Activated CD4-positive, alpha-beta T cell treated with anti-CD3 and anti-CD28 coated beads, Interleukin-2, amount 50 U/mL, for 16 hours (primary cell): ENCODE results near the gene GAB1.

Source experiments
- DNase-seq: peaks from one replicate; pipeline ENCODE4 v3.0.0-alpha.2; 2020

Gene GAB1

DNA sequence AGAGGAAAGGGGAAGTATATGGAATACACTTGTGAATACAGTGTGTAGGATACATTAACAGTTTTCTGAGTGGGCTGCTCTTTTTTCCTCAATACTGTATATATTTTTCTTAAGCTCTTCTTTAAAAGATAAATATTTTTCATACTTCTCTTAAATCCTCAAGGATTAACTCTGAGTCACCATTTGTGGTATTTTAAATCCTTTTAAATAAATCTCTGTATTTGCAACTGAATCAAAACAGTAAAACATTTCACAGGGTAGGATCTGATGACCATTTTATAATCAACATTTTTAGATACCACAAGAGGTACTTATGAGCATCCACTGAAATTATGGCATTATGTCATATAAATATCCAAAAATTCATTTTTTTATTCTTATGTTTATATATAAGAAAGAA lies 87.6 kb downstream of the GAB1 start:
- no peak for DNase-seq

DNA sequence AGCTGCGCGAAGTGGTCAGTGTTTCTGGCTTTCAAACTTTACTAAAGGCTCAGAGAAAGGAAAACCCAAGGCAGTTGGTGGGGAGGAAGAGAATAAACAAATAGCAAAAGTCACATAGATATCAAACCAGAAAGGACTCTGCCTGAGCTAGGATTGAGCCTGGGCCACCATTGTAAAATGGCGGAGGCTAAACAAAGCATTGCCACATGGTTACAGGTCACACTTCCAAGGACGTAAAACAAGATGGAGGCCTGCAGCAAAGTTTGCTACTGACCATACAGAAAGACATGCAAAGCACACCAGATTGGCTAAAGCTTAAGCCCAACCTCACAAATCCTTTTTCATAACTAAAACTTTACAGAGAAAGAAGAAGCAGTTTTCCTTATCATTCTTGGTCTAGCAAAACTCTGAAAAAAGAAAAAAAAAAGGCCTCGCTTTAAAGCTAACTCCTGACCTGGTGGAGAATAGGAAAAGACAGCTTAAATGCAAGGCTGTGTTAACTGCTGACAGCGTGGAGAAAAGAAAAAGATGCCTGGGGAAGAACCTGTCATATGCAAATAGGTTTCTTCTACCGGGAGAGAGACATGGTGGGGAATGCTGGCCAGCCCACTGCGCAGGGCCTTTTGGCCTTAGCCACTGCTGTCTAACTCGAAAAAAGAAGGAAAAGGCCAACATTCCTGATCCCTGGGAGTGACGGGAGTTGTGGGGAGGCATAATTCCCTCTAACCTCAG lies 95.0 kb downstream of the GAB1 start:
- DNase-seq, result no peak

DNA sequence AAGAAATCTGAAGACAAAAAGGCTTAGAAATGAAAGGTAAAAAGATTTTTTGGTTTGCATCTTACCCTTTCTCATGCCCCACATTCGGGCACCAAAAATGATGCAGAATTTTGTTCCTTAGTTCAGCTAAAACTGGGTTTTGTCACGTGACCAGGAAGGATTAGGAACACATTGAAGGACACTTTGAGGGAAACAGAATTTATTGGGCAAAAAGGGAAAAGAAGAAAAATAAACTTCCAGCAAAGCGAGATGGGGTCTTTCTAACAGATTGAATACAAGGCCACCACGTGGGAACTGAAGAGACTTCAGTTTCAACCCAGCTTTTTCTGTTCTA lies 95.5 kb downstream of the GAB1 start:
- no peak for DNase-seq

DNA sequence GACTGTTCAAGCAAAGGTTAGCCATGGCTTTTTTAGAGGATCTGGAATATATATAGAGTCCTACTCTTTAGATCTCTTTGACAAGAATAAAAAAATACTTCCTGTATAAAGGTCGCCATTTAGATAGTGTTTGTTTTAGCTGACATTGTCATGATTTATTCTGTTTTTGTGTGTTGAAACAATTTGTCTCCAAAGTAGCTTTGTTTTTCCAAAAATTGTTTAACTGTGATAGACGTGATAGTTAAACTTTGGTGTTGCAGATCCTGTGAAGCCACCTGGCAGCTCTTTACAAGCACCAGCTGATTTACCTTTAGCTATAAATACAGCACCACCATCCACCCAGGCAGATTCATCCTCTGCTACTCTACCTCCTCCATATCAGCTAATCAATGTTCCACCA lies 96.6 kb downstream of the GAB1 start:
- DNase-seq, result no peak

DNA sequence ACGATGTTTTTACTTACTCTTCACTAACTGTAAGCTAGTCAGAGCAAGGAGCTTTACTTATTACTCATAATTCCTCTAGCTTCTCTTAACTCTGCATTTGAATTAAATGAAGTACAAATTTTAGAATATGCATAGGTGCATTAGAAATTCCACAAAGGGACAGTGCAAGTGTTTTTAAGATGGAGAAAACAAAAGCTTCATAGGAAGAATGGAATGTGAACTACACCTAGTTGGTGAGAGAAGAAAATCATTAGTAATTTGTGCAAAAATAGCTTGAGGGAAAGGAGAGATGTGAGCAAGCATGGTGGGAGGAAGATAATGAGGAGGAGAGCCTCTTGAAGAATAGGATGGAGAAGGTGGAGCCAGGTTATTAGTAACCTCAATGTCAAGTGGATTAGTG lies 99.3 kb downstream of the GAB1 start:
- no peak for DNase-seq

DNA sequence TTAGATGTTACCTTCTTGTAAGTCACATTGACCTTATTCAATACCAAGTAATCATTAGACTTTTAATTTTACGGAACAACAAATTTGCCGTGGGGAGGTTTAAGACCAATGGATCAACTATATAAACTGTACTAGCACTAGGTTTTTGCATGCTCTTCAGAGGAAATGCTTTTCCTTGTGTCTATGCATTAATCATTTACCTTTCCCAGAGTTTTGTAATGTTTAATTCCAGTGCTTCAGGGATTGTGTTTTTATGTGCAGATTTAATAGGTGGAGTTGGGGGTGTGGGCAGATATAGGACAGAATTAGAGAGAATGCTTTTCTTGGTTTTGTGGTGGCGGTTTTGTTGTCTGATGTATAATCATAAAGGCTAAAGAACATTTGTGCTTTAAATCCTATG lies 100.8 kb downstream of the GAB1 start:
- DNase-seq, result no peak

DNA sequence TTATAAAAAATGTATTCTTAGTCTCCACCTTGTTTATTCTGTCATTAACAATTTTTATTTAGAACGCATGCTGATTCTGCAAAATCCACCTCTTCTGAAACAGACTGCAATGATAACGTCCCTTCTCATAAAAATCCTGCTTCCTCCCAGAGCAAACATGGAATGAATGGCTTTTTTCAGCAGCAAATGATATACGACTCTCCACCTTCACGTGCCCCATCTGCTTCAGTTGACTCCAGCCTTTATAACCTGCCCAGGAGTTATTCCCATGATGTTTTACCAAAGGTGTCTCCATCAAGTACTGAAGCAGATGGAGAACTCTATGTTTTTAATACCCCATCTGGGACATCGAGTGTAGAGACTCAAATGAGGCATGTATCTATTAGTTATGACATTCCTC lies 101.3 kb downstream of the GAB1 start:
- no peak for DNase-seq

DNA sequence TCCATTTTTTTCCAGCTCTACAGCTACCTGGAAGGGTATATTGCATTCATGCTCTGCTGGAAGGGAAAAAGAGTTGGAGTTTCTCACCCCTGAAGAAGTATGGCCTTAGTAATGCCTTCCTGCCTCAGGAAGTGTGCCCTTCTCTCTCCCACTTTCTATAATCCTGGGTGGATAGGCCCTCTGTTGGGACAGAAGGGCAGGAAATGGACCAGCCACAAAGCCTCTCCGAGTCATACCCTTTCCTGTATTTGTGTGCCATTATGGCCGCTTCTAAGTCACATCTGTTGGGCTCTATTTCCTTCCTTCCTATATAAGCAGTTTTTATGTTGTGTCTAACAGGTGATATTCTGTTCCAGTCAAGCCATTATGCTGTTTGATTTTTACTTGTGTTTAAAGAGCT lies 102.0 kb downstream of the GAB1 start:
- no peak for DNase-seq

DNA sequence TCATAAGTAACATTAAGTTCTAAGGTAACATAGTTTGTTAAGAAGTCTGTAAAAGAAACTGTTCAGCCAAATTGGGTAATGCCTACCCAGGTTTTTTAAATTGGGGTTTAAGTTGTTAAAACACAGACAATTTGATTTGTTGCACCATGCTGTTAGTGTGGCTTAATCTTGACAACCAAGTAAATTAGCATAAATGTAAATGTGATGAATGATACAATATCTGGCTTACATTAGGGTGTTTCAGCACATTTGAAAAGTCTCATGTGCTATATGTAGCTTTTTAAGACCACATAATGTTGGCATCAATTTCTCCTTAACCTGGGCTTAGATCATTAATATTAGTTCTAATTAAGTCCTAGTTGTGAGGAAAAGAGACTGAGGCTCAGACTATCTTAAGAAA lies 104.4 kb downstream of the GAB1 start:
- DNase-seq, result no peak

DNA sequence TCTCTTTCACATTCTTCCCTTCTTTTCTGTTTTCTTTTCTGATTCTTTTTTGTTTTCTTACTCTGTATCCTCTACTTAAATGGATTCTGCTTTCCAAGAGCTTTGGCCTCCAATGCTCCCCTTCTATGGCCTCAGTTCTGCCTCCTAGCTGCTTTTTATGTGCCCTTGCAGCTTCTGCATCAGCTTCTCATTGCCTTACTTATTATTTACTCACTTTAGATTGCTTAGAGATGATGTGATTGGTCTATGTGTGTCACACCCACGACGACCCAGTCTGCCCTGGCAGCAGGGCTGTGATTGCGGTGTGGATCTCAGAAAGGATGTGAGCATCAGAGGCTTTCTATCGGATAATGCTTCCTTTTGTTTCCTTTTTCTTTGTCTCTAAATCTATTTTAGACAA lies 105.0 kb downstream of the GAB1 start:
- DNase-seq, result no peak

DNA sequence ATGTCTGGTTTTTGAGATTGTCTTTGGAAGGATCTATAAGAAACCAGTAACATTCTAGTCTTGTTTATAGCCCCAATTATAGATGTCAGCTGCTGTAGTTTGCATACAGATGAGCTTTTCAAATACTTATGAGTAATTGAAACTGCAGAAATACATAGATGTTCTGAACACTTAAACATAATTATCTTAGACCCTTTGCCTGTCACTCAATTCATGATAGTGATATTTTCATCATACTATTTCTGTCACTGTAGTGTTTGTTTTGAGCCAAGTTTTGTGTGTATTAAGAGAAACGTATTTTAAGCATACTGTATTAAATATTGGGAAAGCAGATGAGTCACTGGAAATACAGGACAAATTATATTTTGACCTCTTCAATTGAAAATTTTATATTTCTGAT lies 107.1 kb downstream of the GAB1 start:
- DNase-seq, result no peak

DNA sequence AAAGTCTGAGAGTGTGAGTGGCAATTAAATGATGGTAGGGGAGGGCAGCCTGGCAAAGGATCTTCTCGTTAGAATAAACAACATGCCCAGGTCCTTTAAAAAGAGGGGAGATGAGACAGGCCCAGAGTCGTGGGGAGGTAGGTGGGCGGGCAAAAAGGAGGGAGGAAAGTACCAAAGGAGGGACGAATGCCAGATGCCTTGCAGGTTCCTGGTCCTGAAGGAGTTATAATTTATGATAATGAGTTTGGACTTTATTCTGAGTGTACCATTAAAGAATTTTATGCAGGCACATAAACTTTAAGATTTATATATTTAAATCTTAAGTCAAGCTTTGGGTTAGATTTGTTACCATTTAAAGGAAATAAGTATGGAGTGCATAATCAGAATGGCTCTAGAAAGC lies 114.5 kb downstream of the GAB1 start:
- DNase-seq, result no peak

DNA sequence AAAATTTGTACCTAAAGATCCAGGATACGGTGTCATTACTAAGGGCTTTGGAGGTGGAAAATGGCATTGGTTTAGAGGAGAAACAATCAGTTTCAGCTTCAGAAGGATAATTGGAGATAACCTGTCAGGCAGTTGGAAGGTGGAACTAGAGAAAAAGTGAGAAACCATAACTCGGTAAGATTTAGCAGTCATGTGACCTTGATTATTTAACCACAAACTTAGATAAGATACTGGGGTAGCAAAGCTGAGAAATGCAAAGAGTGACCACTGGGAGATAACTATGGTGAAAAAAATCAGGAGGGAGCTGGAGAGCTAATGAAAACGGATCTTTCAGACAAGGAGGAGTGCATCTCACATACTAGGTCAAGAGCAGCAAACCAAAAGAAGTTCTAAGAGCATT lies 118.5 kb downstream of the GAB1 start:
- no peak for DNase-seq

DNA sequence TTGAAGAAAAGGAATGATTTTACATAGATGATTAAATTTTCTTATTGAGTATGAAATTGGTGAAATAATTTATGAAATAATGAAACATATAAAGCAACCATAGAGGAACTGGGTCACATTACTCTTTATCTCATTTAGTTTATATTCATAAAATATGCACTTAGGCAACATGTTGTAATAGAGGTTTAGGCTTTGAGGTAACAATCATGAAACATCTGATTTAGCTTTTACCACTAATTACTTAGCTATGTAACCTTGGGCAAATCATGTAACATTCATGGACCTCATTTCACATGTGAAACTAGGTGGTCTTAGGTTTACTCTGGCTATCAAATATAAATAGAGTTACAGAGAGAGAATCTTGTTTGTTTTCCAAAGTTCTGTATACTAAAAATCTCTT lies 122.3 kb downstream of the GAB1 start:
- no peak for DNase-seq

DNA sequence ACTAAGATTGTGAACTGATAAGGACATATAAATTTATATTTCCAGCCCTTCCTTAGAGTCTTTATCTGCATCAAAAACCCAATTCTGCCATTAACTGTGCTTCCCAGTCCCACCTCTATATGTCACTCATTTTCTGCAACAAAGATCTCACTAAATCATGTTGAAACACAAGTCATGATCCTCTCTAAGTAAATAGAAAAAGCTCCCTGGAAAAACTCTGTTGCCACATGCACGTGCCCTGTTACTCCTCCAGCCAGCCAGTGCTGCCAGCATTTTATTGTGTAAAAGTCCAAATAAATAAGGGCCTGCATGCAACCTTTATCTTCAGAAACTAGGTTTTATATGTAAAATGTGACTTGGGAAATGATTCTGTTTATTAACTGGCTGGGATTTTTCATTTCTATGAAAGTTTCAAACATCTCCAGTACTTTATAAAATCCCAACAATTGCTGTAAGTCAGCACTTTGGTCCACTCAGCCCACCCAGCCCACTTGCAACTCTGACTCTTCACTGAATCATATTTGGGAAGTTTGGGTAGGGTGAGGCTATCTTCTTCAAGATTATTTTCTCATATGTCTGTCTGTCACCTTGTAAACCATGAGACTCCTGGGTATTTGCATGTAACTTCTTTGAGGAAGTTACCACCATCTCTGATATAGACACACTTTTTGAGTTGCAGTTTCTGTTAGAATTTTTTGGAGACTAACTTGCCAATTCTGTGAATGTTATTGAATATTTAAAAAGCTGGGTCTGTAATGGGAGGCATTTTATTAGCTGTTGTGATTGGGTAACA lies 136.9 kb downstream of the GAB1 start:
- no peak for DNase-seq

DNA sequence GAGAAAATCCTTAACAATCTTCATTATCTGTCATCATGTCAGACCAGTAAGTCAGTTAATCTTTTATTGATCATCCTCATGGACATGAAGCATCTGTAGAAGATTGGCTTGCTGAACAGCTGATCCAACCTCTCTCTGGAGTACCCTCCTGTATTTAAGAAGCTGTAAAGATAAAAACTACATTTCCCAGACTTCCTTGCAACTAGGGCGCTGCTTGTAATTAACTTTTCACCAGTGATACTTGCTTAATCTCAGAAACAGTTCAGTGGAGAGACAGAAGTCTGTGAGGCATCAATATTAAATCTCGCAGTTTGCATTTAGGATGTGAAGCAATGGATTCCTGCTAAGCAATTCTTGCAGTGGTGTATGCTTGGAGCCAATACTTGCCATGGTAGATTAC lies 140.8 kb downstream of the GAB1 start:
- no peak for DNase-seq

DNA sequence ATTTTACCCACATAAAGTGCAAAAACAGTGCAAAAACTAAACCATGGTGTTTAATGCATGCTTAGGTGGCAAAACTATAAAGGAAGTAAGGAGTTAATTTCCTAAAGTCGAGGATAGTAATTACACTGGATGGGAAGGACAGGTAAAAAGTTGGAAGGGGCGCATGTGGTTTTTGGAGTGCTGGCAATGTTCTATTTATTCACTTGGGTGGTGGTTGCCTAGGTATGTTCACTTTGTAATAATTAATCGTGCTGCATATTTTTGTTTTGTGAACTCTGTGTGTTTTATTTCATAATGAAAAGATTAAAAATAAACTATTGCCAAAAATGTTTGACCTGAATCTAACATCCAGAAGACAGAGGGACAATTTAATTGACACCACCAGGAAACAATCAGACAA lies 144.7 kb downstream of the GAB1 start:
- DNase-seq, result no peak

DNA sequence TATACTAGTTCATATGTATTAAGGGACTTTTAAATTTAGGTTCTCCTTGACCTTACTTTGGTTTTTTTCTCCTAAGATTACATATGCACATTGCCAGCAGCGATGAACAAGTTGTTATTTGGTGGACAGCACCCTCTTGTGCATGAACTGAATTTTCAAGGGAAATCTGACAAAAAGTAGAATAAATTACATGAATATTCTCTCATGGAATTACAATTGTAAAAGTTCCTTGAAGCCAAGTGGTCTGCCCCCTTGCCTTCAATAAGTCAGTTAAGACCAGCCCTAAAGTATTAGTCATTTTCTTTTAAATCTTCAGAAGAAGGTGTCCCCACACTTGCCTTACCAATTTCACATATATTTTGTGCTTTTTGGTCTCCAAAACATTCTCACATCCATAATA lies 146.2 kb downstream of the GAB1 start:
- DNase-seq, result peak; percentile 8

DNA sequence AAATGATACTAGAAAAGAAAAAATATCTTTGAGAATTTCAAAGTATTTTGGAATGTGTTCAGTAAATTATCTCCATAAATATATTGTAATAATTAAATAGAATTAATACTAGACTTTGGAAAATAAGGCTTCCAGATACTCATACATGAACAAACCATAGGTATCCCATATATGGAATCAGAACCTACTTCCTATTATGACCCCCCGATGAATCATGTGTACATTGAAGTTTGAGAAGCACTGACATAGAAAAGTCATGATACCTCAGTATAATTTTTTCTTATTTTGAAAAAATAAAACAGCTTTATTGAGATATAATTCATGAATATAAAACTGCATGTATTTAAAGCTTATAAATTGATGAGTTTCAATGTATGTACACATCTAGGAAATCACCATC lies 149.6 kb downstream of the GAB1 start:
- DNase-seq, result no peak

DNA sequence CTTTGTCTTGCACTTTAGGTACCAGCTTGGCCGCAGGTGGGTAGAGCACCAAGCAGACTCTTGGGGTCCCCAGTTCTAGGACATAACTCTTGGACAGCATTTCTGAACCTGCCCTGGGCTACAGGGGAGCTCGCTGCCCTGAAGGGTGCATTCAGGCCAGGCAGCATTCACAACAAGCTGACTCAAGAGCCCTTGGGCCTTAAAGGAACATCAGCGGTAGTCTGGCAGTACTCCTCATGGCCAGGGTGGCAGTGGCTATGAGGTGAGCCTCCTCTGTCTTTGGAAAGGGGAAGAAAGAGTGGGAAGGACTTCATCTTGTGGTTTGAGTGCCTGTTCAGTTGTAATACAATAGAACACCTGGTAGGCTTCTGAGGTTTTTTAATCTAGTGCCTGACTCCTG lies 152.0 kb downstream of the GAB1 start:
- DNase-seq, result no peak

DNA sequence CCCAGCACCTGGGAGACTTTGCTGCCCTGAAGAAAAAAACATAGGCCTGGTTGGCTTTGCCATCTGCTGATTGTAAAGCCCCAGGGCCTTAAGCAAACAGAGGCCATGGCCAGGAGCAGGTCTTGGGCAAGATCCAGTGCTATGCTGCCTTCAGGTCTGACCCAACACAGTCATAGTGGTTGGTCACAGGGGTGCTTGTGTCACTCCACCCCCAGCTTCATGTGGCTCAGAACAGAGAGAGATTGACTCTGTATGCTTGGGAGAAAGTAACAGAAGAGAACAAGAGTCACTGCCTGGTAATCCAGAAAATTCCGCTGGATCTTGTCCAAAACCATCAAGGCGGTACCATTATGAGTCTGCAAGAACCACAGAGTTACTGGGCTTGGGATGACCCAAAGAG lies 152.4 kb downstream of the GAB1 start:
- no peak for DNase-seq

DNA sequence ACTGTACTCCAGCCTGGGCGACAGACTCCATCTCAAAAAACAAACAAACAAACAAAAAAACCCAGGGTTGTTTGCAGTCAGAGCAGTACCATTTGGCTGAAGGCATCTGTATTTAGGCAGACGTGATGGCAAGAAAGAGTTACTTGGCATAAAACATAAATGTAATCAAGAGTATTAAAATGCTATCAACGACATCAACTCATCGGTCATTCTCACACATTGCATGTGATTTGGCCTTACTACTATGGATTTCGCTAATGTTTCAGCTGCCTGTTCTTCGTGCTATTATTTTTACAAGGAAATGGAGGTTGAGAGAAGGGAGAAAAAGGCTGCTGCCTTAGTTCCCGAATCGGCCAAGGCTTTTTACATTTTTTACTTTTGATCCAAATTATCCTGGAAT lies 161.3 kb downstream of the GAB1 start:
- no peak for DNase-seq

DNA sequence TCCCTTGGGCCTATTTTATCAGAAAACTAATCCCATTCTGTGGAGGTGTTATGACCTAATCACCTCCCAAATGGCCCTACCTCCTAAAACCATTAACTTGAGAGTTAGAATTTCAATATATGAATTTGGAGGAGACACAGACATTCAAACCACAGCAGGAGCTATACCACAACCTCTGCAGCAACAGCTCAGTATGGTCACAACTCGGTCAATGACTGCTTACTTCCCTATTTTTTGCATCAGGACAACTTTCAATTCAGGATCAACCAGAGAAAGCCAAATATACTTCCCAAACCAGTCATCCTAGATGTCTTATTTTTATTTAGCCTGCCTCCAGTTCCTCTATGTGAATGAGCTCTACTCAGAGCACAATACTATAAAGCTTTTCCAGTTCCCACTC lies 165.6 kb downstream of the GAB1 start:
- DNase-seq, result no peak

DNA sequence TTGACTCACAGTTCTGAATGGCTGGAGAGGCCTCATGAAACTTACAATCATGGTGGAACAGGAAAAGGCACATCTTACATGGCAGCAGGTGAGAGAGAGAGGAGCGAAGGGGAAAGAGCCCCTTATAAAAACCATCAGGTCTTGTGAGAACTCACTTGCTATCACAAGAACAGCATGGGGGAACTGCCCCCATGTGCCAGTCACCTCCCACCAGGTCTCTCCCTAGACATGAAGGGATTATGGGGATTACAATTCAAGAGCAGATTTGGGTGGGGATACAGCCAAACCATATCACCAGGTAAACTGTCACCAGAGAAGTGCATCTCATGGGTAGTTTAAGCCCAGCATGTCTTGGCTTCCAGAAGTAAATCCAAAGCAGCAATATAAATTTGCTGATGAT lies 169.4 kb downstream of the GAB1 start:
- DNase-seq, result no peak

DNA sequence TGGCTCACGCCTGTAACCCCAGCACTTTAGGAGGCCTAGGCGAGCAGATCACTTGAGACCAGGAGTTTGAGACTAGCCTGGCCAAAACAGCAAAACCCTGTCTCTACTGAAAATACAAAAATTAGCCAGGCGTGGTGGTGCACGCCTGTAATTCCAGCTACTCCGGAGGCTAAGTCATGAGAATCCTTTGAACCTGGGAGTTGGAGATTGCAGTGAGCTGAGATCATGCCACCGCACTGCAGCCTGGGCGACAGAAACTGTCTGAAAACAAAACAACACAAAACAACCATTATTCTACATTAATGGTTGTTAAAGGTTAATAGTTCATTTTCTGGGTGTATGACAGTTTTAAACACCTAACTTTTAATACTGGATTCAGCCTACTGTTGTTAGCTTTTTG lies 175.2 kb downstream of the GAB1 start:
- no peak for DNase-seq
